Erythroblast (primary cell): ENCODE results near the gene CEP192.

ENCODE experiments used
- GATA1 ChIP-seq: IDR thresholded peaks from 2 replicates; pipeline ENCODE4 v1.6.1; 2011; ENCODE audit warnings: low read depth, mild to moderate bottlenecking, control low read depth, low read length, moderate library complexity
- POLR2A ChIP-seq: IDR thresholded peaks from 2 replicates; pipeline ENCODE4 v1.6.1; 2011; ENCODE audit warnings: mild to moderate bottlenecking, low read length

- peak; percentile 99 for TF ChIP-seq POLR2A
- no peak for TF ChIP-seq GATA1
Observed at GRCh38 chr18:12990967-12991820, at the start of gene CEP192.
